Measurements from ENCODE around the gene EFTUD2. TPM values are rescaled to one million over a fixed set of nuclear protein-coding genes. Genes with fewer than 3 reads are reported as not detected.

The EFTUD2 gene
- total and polyA plus RNA-seq, 11 donors, result 21.3 to 106 (median 65.0) TPM

Small RNA genes lying within 50 kb of the gene (microRNA-seq; reads per million reads assigned to microRNA genes)
- gene MIR6783, result 0 to 0.21 (median 0.03) reads per million in 4 donors

Other genes starting within 250 kb of the EFTUD2 start
- not detected for gene MEIOC, start 243.0 kb downstream of the EFTUD2 start, total RNA-seq
- under 1 TPM in 1 of 2 donors, not detected in 1; 0.03 TPM for gene MEIOC, start 243.0 kb downstream of the EFTUD2 start, polyA plus RNA-seq
- gene CCDC43, start 209.7 kb downstream of the EFTUD2 start, total RNA-seq, result 10 to 100 TPM; 19.0 to 32.9 (median 29.0) TPM
- gene CCDC43, start 209.7 kb downstream of the EFTUD2 start, polyA plus RNA-seq, result 10 to 100 TPM; 20.9 to 21.8 TPM
- gene DBF4B, start 190.8 kb downstream of the EFTUD2 start, total RNA-seq, result 1 to 10 TPM; 1.4 to 5.3 (median 4.2) TPM
- 1 to 10 TPM; 3.4 to 3.8 TPM for gene DBF4B, start 190.8 kb downstream of the EFTUD2 start, polyA plus RNA-seq
- 10 to 100 TPM in 6 of 9 donors, 1 to 10 TPM in 3; 6.6 to 24.6 (median 12.6) TPM for gene ADAM11, start 140.5 kb downstream of the EFTUD2 start, total RNA-seq
- 1 to 10 TPM; 1.8 to 9.3 TPM for gene ADAM11, start 140.5 kb downstream of the EFTUD2 start, polyA plus RNA-seq
- 10 to 100 TPM; 16.8 to 60.8 (median 24.9) TPM for gene GJC1, start 69.2 kb downstream of the EFTUD2 start, total RNA-seq
- gene GJC1, start 69.2 kb downstream of the EFTUD2 start, polyA plus RNA-seq, result 10 to 100 TPM; 14.2 to 29.9 TPM
- gene HIGD1B, start 51.6 kb downstream of the EFTUD2 start, total RNA-seq, result 10 to 100 TPM in 5 of 9 donors, 1 to 10 TPM in 4; 4.3 to 23.7 (median 12.9) TPM
- 10 to 100 TPM; 14.3 to 30.9 TPM for gene HIGD1B, start 51.6 kb downstream of the EFTUD2 start, polyA plus RNA-seq
- 10 to 100 TPM in 1 of 9 donors, 1 to 10 TPM in 7, under 1 TPM in 1; 0.94 to 12.4 (median 5.8) TPM for gene GFAP, start 16.1 kb upstream of the EFTUD2 start, total RNA-seq
- gene GFAP, start 16.1 kb upstream of the EFTUD2 start, polyA plus RNA-seq, result 1 to 10 TPM; 3.7 to 6.9 TPM
- gene KIF18B, start 48.3 kb upstream of the EFTUD2 start, total RNA-seq, result 1 to 10 TPM in 1 of 9 donors, under 1 TPM in 7, not detected in 1; 0.06 to 5.4 (median 0.44) TPM
- under 1 TPM; 0.12 to 0.19 TPM for gene KIF18B, start 48.3 kb upstream of the EFTUD2 start, polyA plus RNA-seq
- 1 to 10 TPM in 6 of 9 donors, under 1 TPM in 3; 0.66 to 5.8 (median 1.4) TPM for gene C1QL1, start 68.9 kb upstream of the EFTUD2 start, total RNA-seq
- gene C1QL1, start 68.9 kb upstream of the EFTUD2 start, polyA plus RNA-seq, result 1 to 10 TPM; 1.4 to 5.1 TPM
- gene DCAKD, start 152.2 kb upstream of the EFTUD2 start, total RNA-seq, result 10 to 100 TPM; 24.7 to 60.9 (median 33.9) TPM
- 10 to 100 TPM; 15.3 to 24.8 TPM for gene DCAKD, start 152.2 kb upstream of the EFTUD2 start, polyA plus RNA-seq
- 100 to 1,000 TPM in 2 of 9 donors, 10 to 100 TPM in 7; 61.0 to 114 (median 70.8) TPM for gene NMT1, start 161.9 kb upstream of the EFTUD2 start, total RNA-seq
- gene NMT1, start 161.9 kb upstream of the EFTUD2 start, polyA plus RNA-seq, result 10 to 100 TPM; 36.8 to 52.7 TPM
- 100 to 1,000 TPM; 102 to 207 (median 123) TPM for gene PLCD3, start 233.1 kb upstream of the EFTUD2 start, total RNA-seq
- gene PLCD3, start 233.1 kb upstream of the EFTUD2 start, polyA plus RNA-seq, result 100 to 1,000 TPM in 1 of 2 donors, 10 to 100 TPM in 1; 92.8 to 105 TPM
- 1 to 10 TPM; 4.1 to 9.8 (median 6.3) TPM for gene ACBD4, start 236.2 kb upstream of the EFTUD2 start, total RNA-seq
- 1 to 10 TPM; 3.3 to 8.8 TPM for gene ACBD4, start 236.2 kb upstream of the EFTUD2 start, polyA plus RNA-seq
- gene HEXIM1, start 249.0 kb upstream of the EFTUD2 start, total RNA-seq, result 10 to 100 TPM; 14.4 to 28.7 (median 22.5) TPM
- 10 to 100 TPM; 11.9 to 12.4 TPM for gene HEXIM1, start 249.0 kb upstream of the EFTUD2 start, polyA plus RNA-seq